OCI-LY1 (cell line): ENCODE measurements around the gene PPP1R36.

Experiments
- H2AFZ ChIP-seq: fragments of 200-600 bp; sonication (generic), shearing (Covaris generic); 2 replicates; pipeline ENCODE4 v1.6.0; 2014; ENCODE audit warnings: antibody characterized with exemption, mild to moderate bottlenecking, low read length
- H3F3A ChIP-seq: fragments of 200-600 bp; sonication (generic), shearing (Covaris generic); 2 replicates; pipeline ENCODE4 v1.6.0; 2014; ENCODE audit warnings: mild to moderate bottlenecking, antibody characterized with exemption, low read length, moderate library complexity; ENCODE audit not compliant: insufficient read depth
- H3K27ac ChIP-seq: fragments of 200-600 bp; sonication (generic); 2 replicates; pipeline ENCODE4 v1.5.1; 2014; ENCODE audit warnings: low read length, mixed run types, mild to moderate bottlenecking, low read depth; ENCODE audit not compliant: poor library complexity, severe bottlenecking
- H3K27me3 ChIP-seq: fragments of 200-600 bp; sonication (generic); 2 replicates; pipeline ENCODE4 v1.6.0; 2014; ENCODE audit warnings: antibody characterized with exemption, mild to moderate bottlenecking, low read length, moderate library complexity; ENCODE audit not compliant: insufficient read depth
- H3K36me3 ChIP-seq: fragments of 200-600 bp; sonication (generic); 2 replicates; pipeline ENCODE4 v1.6.1; 2014; ENCODE audit warnings: mild to moderate bottlenecking, antibody characterized with exemption, low read length, moderate library complexity, mixed read lengths; ENCODE audit not compliant: insufficient read depth
- H3K4me1 ChIP-seq: fragments of 200-600 bp; sonication (generic); 2 replicates; pipeline ENCODE4 v1.5.1; 2014; ENCODE audit warnings: mild to moderate bottlenecking, low read length, moderate library complexity; ENCODE audit not compliant: insufficient read depth, severe bottlenecking
- H3K4me2 ChIP-seq: fragments of 200-600 bp; sonication (generic), shearing (Covaris generic); 2 replicates; pipeline ENCODE4 v1.6.1; 2014; ENCODE audit warnings: low read length
- H3K4me3 ChIP-seq: fragments of 200-600 bp; sonication (generic); 2 replicates; pipeline ENCODE4 v1.5.1; 2014; ENCODE audit warnings: low read length, low read depth, mild to moderate bottlenecking, mixed read lengths; ENCODE audit not compliant: poor library complexity, severe bottlenecking
- H3K79me2 ChIP-seq: fragments of 200-600 bp; shearing (Covaris generic); 2 replicates; pipeline ENCODE4 v1.6.1; 2016; ENCODE audit warnings: mixed run types, low read length, mixed read lengths; ENCODE audit not compliant: insufficient read depth
- H3K9ac ChIP-seq: fragments of 200-600 bp; sonication (generic), shearing (Covaris generic); 2 replicates; pipeline ENCODE4 v1.6.1; 2014; ENCODE audit warnings: mild to moderate bottlenecking, low read length, mixed read lengths
- H3K9me2 ChIP-seq: fragments of 200-600 bp; sonication (generic), shearing (Covaris generic); 2 replicates; pipeline ENCODE4 v1.6.1; 2014; ENCODE audit warnings: low read depth, mild to moderate bottlenecking, low read length, mixed read lengths
- H3K9me3 ChIP-seq: fragments of 200-600 bp; shearing (Covaris generic); 2 replicates; pipeline ENCODE4 v1.6.1; 2014; ENCODE audit warnings: low read length, mixed read lengths
- H4K20me1 ChIP-seq: fragments of 200-600 bp; sonication (generic), shearing (Covaris generic); 2 replicates; pipeline ENCODE4 v1.6.0; 2016; ENCODE audit warnings: mild to moderate bottlenecking, low read length; ENCODE audit not compliant: insufficient read depth
- EZH2 ChIP-seq: fragments of 200-600 bp; sonication (generic), shearing (Covaris generic); IDR thresholded peaks from 2 replicates; pipeline ENCODE4 v1.8.0; 2017; ENCODE audit warnings: borderline replicate concordance, mixed run types, mild to moderate bottlenecking, antibody characterized with exemption, low read length, moderate library complexity, mixed read lengths
- TF ChIP-seq, protein P1 (sequence below): fragments of 200-600 bp; sonication (generic), shearing (Covaris generic); IDR thresholded peaks from 2 replicates; pipeline ENCODE4 v1.5.1; 2017; ENCODE audit warnings: mild to moderate bottlenecking, antibody characterized with exemption, low read length, moderate library complexity, mixed read lengths

PPP1R36 gene

GRCh38 chr14:64636980-64637429, 87.2 kb downstream of the PPP1R36 start:
- Histone ChIP-seq H3K4me1 (peaks cover 20% of the 10 kb centered on the region), H3K4me2 (no peak overlapping the region), H3K9me2 (no peaks in the 10 kb centered on the region), H3K36me3 (no peaks in the 10 kb centered on the region), H3K79me2 (no peaks in the 10 kb centered on the region), H3K27ac (no peak overlapping the region), H3F3A (no peaks in the 10 kb centered on the region), H2AFZ (no peak overlapping the region), H4K20me1 (no peaks in the 10 kb centered on the region), H3K27me3 (peaks cover 6% of the 10 kb centered on the region; the same call in 1 of the 2 replicates), H3K4me3 (no peak overlapping the region), H3K9ac (no peak overlapping the region), H3K9me3 (no peaks in the 10 kb centered on the region)
- TF ChIP-seq, protein P1, sequence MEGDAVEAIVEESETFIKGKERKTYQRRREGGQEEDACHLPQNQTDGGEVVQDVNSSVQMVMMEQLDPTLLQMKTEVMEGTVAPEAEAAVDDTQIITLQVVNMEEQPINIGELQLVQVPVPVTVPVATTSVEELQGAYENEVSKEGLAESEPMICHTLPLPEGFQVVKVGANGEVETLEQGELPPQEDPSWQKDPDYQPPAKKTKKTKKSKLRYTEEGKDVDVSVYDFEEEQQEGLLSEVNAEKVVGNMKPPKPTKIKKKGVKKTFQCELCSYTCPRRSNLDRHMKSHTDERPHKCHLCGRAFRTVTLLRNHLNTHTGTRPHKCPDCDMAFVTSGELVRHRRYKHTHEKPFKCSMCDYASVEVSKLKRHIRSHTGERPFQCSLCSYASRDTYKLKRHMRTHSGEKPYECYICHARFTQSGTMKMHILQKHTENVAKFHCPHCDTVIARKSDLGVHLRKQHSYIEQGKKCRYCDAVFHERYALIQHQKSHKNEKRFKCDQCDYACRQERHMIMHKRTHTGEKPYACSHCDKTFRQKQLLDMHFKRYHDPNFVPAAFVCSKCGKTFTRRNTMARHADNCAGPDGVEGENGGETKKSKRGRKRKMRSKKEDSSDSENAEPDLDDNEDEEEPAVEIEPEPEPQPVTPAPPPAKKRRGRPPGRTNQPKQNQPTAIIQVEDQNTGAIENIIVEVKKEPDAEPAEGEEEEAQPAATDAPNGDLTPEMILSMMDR: no peak
- no peak for TF ChIP-seq EZH2

- H3K4me2 ChIP-seq: no peak overlapping the region
- TF ChIP-seq, protein P1: no peak
- TF ChIP-seq EZH2: no peak
- no peaks in the 10 kb centered on the region for H3K36me3 ChIP-seq
- H3K4me3 ChIP-seq: no peak overlapping the region
- H4K20me1 ChIP-seq: no peaks in the 10 kb centered on the region
- peaks cover 12% of the 10 kb centered on the region for H3K4me1 ChIP-seq
- H3K79me2 ChIP-seq: no peaks in the 10 kb centered on the region
- peaks cover 6% of the 10 kb centered on the region; the same call in 1 of the 2 replicates for H3K27me3 ChIP-seq
- no peaks in the 10 kb centered on the region for H3K9me3 ChIP-seq
- no peaks in the 10 kb centered on the region for H3F3A ChIP-seq
- H3K9me2 ChIP-seq: no peaks in the 10 kb centered on the region
- H3K27ac ChIP-seq: no peak overlapping the region
- no peak overlapping the region for H2AFZ ChIP-seq
- no peak overlapping the region for H3K9ac ChIP-seq
Observed at GRCh38 chr14:64637735-64638473, 88.1 kb downstream of the PPP1R36 start.

GRCh38 chr14:64638625-64639024, 88.9 kb downstream of the PPP1R36 start:
- TF ChIP-seq EZH2: no peak
- TF ChIP-seq, protein P1: no peak
- no peaks in the 10 kb centered on the region for H3F3A ChIP-seq
- H3K4me3 ChIP-seq: no peak overlapping the region
- no peak overlapping the region for H3K27ac ChIP-seq
- H3K4me2 ChIP-seq: no peak overlapping the region
- peaks cover 5% of the 10 kb centered on the region for H3K4me1 ChIP-seq
- peaks cover 2% of the 10 kb centered on the region; the same call in 1 of the 2 replicates for H3K9me3 ChIP-seq
- peaks cover 6% of the 10 kb centered on the region for H3K27me3 ChIP-seq
- H3K36me3 ChIP-seq: no peaks in the 10 kb centered on the region; the same call in 1 of the 2 replicates
- no peaks in the 10 kb centered on the region for H3K79me2 ChIP-seq
- no peaks in the 10 kb centered on the region for H4K20me1 ChIP-seq
- no peak overlapping the region for H2AFZ ChIP-seq
- H3K9ac ChIP-seq: no peak overlapping the region
- H3K9me2 ChIP-seq: no peaks in the 10 kb centered on the region
